ENCODE measurements around the gene RAB14.
"Not testable (repeated sequence)": the region's sequence is repeated elsewhere in the genome, so short reads cannot be mapped to it uniquely, and the experiment has no call there.

RAB14 gene

GRCh38 chr9:121191235-121191634 is 10.4 kb downstream of the RAB14 start:
- DNase-seq (ENCODE audit: low spot score): no peak

GRCh38 chr9:121189660-121190059 is 12.0 kb downstream of the RAB14 start:
- no peak for DNase-seq (ENCODE audit: low spot score)

- no peak for DNase-seq (ENCODE audit: low spot score)
Measured at GRCh38 chr9:121189006-121189405, 12.7 kb downstream of the RAB14 start.

GRCh38 chr9:121187636-121188305 is 13.9 kb downstream of the RAB14 start:
- DNase-seq (ENCODE audit: low spot score): no peak

GRCh38 chr9:121185774-121186403 is 15.8 kb downstream of the RAB14 start:
- no peak for DNase-seq (ENCODE audit: low spot score)

GRCh38 chr9:121185178-121185745 is 16.4 kb downstream of the RAB14 start:
- DNase-seq (ENCODE audit: low spot score): no peak

GRCh38 chr9:121184463-121184862 is 17.2 kb downstream of the RAB14 start:
- no peak for DNase-seq (ENCODE audit: low spot score)

GRCh38 chr9:121183666-121184423 is 17.8 kb downstream of the RAB14 start:
- DNase-seq (ENCODE audit: low spot score): no peak

GRCh38 chr9:121182989-121183388 is 18.7 kb downstream of the RAB14 start:
- DNase-seq (ENCODE audit: low spot score): no peak

GRCh38 chr9:121182101-121182836 is 19.4 kb downstream of the RAB14 start:
- no peak for DNase-seq (ENCODE audit: low spot score)

GRCh38 chr9:121179930-121180681 is 21.6 kb downstream of the RAB14 start:
- DNase-seq (ENCODE audit: low spot score): no peak

GRCh38 chr9:121179373-121179721 is 22.3 kb downstream of the RAB14 start:
- not testable (repeated sequence) for DNase-seq (ENCODE audit: low spot score)

GRCh38 chr9:121178676-121179372 is 22.8 kb downstream of the RAB14 start:
- no peak for DNase-seq (ENCODE audit: low spot score)

- DNase-seq (ENCODE audit: low spot score): no peak
Measured at GRCh38 chr9:121173501-121173900, 28.2 kb downstream of the RAB14 start.

- no peak for DNase-seq (ENCODE audit: low spot score)
Measured at GRCh38 chr9:121172726-121173487, 28.8 kb downstream of the RAB14 start.

- DNase-seq (ENCODE audit: low spot score): no peak
Measured at GRCh38 chr9:121171236-121171635, 30.4 kb downstream of the RAB14 start.

- peak; percentile 36 for DNase-seq (ENCODE audit: low spot score)
Measured at GRCh38 chr9:121169094-121169601, 32.5 kb downstream of the RAB14 start.

GRCh38 chr9:121168052-121168451 is 33.6 kb downstream of the RAB14 start:
- DNase-seq (ENCODE audit: low spot score): no peak

GRCh38 chr9:121160025-121160424 is 41.6 kb downstream of the RAB14 start:
- DNase-seq (ENCODE audit: low spot score): no peak

GRCh38 chr9:121157939-121158338 is 43.7 kb downstream of the RAB14 start:
- DNase-seq (ENCODE audit: low spot score): no peak

Data from GM03348 (cell line).